Left ventricle myocardium inferior (tissue), 1 donor: ENCODE data around the gene DHTKD1. TPM values are rescaled to one million over a fixed set of nuclear protein-coding genes. Genes with fewer than 3 reads are reported as not detected.

Experiments
- DNase-seq: peaks from one replicate; pipeline ENCODE4 v3.0.0-alpha.2; 2020
- H3K27ac ChIP-seq: fragments of 200-600 bp; replicated peaks from 2 replicates; pipeline ENCODE4 v1.8.0; 2021
- H3K27me3 ChIP-seq: fragments of 200-600 bp; 2 replicates; pipeline ENCODE4 v1.8.0; 2021; ENCODE audit warnings: low read depth
- H3K36me3 ChIP-seq: fragments of 200-600 bp; 2 replicates; pipeline ENCODE4 v1.8.0; 2021
- H3K4me1 ChIP-seq: fragments of 200-600 bp; 2 replicates; pipeline ENCODE4 v1.8.0; 2021
- H3K4me3 ChIP-seq: fragments of 200-600 bp; 2 replicates; pipeline ENCODE4 v1.8.0; 2021; ENCODE audit warnings: mild to moderate bottlenecking, moderate library complexity
- H3K9me3 ChIP-seq: fragments of 200-600 bp; replicated peaks from 2 replicates; pipeline ENCODE4 v1.8.0; 2021
- intact Hi-C: fragments of 100-400 bp; cut with micrococcal nuclease; formaldehyde crosslinking; loops from one replicate; pipeline ENCODE4 v1.11.0; 2022
- total RNA-seq: library from RNA; stranded (reverse); fragmentation: NEBNext Ultra II Directional; extraction: Animal tissue kit (Norgen Biotek cat#: 25700); gene quantifications from one replicate; pipeline ENCODE4 v1.2.1, GENCODE V29; 2021
- TF ChIP-seq, protein P1 (sequence below): fragments of 200-600 bp; IDR thresholded peaks from 2 replicates; pipeline ENCODE4 v1.8.0; 2021; ENCODE audit warnings: antibody characterized with exemption, mild to moderate bottlenecking, borderline replicate concordance
- donor health status: DM: no; HTN: yes; CAD: no; lungs with severe emphysema.

The DHTKD1 gene
- total RNA-seq, 1 donor from 2014 or later: 31.7 TPM

GRCh38 chr10:12103802-12104201, 35.0 kb downstream of the DHTKD1 start:
- no peaks in the 10 kb centered on the region for H3K4me1 ChIP-seq
- no peak for DNase-seq
- no peaks in the 10 kb centered on the region for H3K27me3 ChIP-seq
- H3K36me3 ChIP-seq: peaks cover 99% of the 10 kb centered on the region
- TF ChIP-seq, protein P1, sequence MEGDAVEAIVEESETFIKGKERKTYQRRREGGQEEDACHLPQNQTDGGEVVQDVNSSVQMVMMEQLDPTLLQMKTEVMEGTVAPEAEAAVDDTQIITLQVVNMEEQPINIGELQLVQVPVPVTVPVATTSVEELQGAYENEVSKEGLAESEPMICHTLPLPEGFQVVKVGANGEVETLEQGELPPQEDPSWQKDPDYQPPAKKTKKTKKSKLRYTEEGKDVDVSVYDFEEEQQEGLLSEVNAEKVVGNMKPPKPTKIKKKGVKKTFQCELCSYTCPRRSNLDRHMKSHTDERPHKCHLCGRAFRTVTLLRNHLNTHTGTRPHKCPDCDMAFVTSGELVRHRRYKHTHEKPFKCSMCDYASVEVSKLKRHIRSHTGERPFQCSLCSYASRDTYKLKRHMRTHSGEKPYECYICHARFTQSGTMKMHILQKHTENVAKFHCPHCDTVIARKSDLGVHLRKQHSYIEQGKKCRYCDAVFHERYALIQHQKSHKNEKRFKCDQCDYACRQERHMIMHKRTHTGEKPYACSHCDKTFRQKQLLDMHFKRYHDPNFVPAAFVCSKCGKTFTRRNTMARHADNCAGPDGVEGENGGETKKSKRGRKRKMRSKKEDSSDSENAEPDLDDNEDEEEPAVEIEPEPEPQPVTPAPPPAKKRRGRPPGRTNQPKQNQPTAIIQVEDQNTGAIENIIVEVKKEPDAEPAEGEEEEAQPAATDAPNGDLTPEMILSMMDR: no peak
- intact Hi-C loops: no loop called here
- no peak overlapping the region for H3K4me3 ChIP-seq
- no peak overlapping the region for H3K27ac ChIP-seq
- no peaks in the 10 kb centered on the region for H3K9me3 ChIP-seq

- intact Hi-C loops: no loop called here
- H3K9me3 ChIP-seq: no peaks in the 10 kb centered on the region
- H3K27ac ChIP-seq: no peak overlapping the region
- DNase-seq: no peak
- no peaks in the 10 kb centered on the region for H3K27me3 ChIP-seq
- no peak overlapping the region for H3K4me3 ChIP-seq
- TF ChIP-seq, protein P1: no peak
- no peaks in the 10 kb centered on the region for H3K4me1 ChIP-seq
- H3K36me3 ChIP-seq: peaks cover 92% of the 10 kb centered on the region
Observed at GRCh38 chr10:12107781-12108180, 39.0 kb downstream of the DHTKD1 start.

- no peak for DNase-seq
- TF ChIP-seq, protein P1: no peak
- no peaks in the 10 kb centered on the region for H3K4me1 ChIP-seq
- intact Hi-C loops: no loop called here
- no peak overlapping the region for H3K4me3 ChIP-seq
- H3K27me3 ChIP-seq: no peaks in the 10 kb centered on the region
- H3K9me3 ChIP-seq: no peaks in the 10 kb centered on the region
- peaks cover 92% of the 10 kb centered on the region for H3K36me3 ChIP-seq
- H3K27ac ChIP-seq: no peak overlapping the region
Observed at GRCh38 chr10:12109286-12109685, 40.5 kb downstream of the DHTKD1 start.

DNA sequence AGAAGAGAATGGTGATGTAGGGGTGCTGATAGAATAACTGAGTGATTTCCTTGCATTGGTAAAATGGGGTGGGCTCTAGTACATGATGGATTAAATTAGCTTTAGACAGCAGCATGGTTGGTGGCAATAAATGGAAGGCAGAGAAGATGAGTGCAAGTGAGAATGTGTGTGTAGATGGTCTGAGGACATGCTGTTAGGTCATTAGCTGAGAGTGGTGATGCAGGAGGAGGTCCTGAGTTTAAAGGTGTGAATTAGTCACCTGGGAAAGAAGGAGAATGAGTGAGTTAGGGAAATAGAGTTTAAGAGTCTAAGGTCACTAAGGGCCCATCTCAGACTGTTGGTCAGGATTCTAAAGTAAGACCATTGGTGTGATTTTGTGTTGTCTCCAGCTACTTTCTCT, 42.8 kb downstream of the DHTKD1 start:
- Histone ChIP-seq H3K4me1 (no peaks in the 10 kb centered on the region), H3K36me3 (peaks cover 79% of the 10 kb centered on the region), H3K27me3 (no peaks in the 10 kb centered on the region), H3K27ac (no peak overlapping the region), H3K4me3 (no peak overlapping the region), H3K9me3 (no peaks in the 10 kb centered on the region)
- TF ChIP-seq, protein P1: no peak
- DNase-seq: no peak
- intact Hi-C loops: no loop called here

- Histone ChIP-seq H3K36me3 (peaks cover 67% of the 10 kb centered on the region), H3K4me1 (no peaks in the 10 kb centered on the region), H3K27me3 (no peaks in the 10 kb centered on the region), H3K4me3 (no peak overlapping the region), H3K27ac (no peak overlapping the region), H3K9me3 (no peaks in the 10 kb centered on the region)
- intact Hi-C loops: no loop called here
- no peak for DNase-seq
- TF ChIP-seq, protein P1: no peak
Observed at GRCh38 chr10:12113627-12114026, 44.9 kb downstream of the DHTKD1 start.

DNA sequence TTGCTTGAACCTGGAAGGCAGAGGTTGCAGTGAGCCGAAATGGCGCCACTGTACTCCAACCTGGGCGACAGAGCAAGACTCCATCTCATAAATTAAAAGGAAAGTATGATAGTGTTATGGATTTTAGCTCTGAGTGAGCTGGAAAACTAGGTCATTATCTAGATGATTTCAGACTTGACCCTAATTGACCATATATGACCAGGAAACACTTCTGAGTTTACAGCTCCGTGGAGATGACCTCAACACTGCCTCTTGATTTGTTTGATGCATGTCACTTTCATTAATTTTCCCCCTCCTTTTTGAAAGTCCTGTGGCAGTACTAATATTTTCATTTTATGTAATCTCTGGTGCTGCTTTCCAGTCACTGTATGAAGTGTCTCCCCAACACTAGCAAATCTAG, 52.9 kb downstream of the DHTKD1 start:
- H3K4me1 ChIP-seq: no peaks in the 10 kb centered on the region
- H3K9me3 ChIP-seq: no peaks in the 10 kb centered on the region
- no peaks in the 10 kb centered on the region for H3K27me3 ChIP-seq
- peaks cover 42% of the 10 kb centered on the region for H3K36me3 ChIP-seq
- no peak overlapping the region for H3K4me3 ChIP-seq
- intact Hi-C loops: no loop called here
- TF ChIP-seq, protein P1: no peak
- no peak for DNase-seq
- H3K27ac ChIP-seq: no peak overlapping the region
